Cardiac muscle cell (in vitro differentiated cells and primary cell): Measurements from ENCODE around the gene PLAAT5. TPM values are rescaled to one million over a fixed set of nuclear protein-coding genes. Genes with fewer than 3 reads are reported as not detected.

ENCODE experiments used
- DNase-seq, 2 donors: peaks; one replicate each; pipeline versions ENCODE4 v3.0.0 to v3.0.0-alpha.2; 2010 to 2017; ENCODE audit warnings: low read depth in 1 of 2, low spot score in 1 of 2
- H3K27ac ChIP-seq: fragments of 200-600 bp; sonication (generic); 2 replicates; pipeline ENCODE4 v1.5.1; 2016
- H3K27me3 ChIP-seq: fragments of 200-600 bp; sonication (generic); 2 replicates; pipeline ENCODE4 v1.6.0; 2016; ENCODE audit warnings: control low read depth
- H3K36me3 ChIP-seq: fragments of 200-600 bp; sonication (generic); 2 replicates; pipeline ENCODE4 v1.5.1; 2016; ENCODE audit warnings: control low read depth
- H3K4me1 ChIP-seq: fragments of 200-600 bp; sonication (generic); 2 replicates; pipeline ENCODE4 v1.8.1; 2017; ENCODE audit warnings: low read depth, mild to moderate bottlenecking, mixed run types
- H3K4me3 ChIP-seq: fragments of 200-600 bp; sonication (generic); 2 replicates; pipeline ENCODE4 v1.5.1; 2016; ENCODE audit warnings: mild to moderate bottlenecking
- H3K9me3 ChIP-seq: fragments of 200-600 bp; sonication (generic); 2 replicates; pipeline ENCODE4 v1.5.1; 2017; ENCODE audit warnings: low read depth, mild to moderate bottlenecking, control low read depth
- polyA plus RNA-seq: library from polyadenylated mRNA; unstranded; fragments of >200 nt; fragmentation: Nextera tagmentation; extraction: Ambion mirVana; gene quantifications from 2 replicates; pipeline ENCODE4 v1.2.1, GENCODE V29; 2016
- total RNA-seq: library from RNA; depleted of rRNA; stranded (reverse); fragments of >200 nt; gene quantifications from 2 replicates; pipeline ENCODE4 v1.2.3, GENCODE V29; 2016
- TF ChIP-seq, protein P1 (sequence below): IDR thresholded peaks from 2 replicates; pipeline ENCODE4 v1.5.1; 2012; ENCODE audit warnings: low read depth, mild to moderate bottlenecking, low read length

The PLAAT5 gene
- total and polyA plus RNA-seq, 2 experiments from 2014 or later, result 0.06 TPM; not detected in 1

DNA sequence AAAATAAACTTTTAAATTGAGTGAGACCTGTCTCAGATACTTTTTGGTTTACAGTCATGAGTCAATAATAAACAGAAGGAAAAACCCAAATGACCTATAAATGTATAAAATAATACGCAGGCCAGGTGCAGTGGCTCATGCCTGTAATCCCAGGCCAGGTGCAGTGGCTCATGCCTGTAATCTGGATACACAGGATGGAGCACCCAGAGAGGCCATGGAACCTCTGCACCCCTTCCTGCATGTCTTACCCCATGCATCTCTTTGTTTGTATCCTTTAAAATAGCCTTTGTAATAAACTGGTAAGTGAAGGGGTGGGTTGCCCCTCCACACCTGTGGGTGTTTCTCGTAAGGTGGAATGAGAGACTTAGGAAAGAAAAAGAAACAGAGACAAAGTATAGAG lies 36.7 kb upstream of the PLAAT5 start:
- peaks cover 3% of the 10 kb centered on the region for H3K27me3 ChIP-seq
- H3K4me3 ChIP-seq, result no peak overlapping the region
- TF ChIP-seq, protein P1, sequence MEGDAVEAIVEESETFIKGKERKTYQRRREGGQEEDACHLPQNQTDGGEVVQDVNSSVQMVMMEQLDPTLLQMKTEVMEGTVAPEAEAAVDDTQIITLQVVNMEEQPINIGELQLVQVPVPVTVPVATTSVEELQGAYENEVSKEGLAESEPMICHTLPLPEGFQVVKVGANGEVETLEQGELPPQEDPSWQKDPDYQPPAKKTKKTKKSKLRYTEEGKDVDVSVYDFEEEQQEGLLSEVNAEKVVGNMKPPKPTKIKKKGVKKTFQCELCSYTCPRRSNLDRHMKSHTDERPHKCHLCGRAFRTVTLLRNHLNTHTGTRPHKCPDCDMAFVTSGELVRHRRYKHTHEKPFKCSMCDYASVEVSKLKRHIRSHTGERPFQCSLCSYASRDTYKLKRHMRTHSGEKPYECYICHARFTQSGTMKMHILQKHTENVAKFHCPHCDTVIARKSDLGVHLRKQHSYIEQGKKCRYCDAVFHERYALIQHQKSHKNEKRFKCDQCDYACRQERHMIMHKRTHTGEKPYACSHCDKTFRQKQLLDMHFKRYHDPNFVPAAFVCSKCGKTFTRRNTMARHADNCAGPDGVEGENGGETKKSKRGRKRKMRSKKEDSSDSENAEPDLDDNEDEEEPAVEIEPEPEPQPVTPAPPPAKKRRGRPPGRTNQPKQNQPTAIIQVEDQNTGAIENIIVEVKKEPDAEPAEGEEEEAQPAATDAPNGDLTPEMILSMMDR, result no peak
- no peaks in the 10 kb centered on the region for H3K4me1 ChIP-seq
- H3K36me3 ChIP-seq, result no peaks in the 10 kb centered on the region
- no peak overlapping the region for H3K27ac ChIP-seq
- H3K9me3 ChIP-seq, result no peaks in the 10 kb centered on the region
- DNase-seq, result no peak

DNA sequence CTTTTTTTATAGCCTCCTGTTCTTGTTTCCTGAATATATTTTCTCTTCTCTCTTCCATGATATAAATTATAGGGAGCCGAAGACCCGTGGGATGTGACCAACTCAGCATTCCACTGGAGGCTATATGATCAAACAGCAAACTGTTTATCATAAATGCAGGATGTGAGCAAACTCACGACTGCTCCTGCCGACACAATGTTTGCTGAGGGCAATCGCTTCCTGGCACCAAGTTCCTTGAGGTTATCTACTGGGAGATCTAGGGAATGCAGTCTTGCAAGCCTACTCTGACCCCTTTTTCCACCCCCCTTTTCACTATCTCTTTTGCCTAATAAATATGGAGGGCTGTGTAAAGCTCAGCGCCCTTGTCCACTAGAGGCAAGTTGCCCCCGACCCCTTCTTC lies 32.2 kb upstream of the PLAAT5 start:
- H3K4me3 ChIP-seq, result no peak overlapping the region
- TF ChIP-seq, protein P1, result no peak
- no peak overlapping the region for H3K27ac ChIP-seq
- H3K4me1 ChIP-seq, result no peaks in the 10 kb centered on the region
- H3K9me3 ChIP-seq, result no peaks in the 10 kb centered on the region
- no peaks in the 10 kb centered on the region for H3K27me3 ChIP-seq
- H3K36me3 ChIP-seq, result no peaks in the 10 kb centered on the region
- no peak for DNase-seq

DNA sequence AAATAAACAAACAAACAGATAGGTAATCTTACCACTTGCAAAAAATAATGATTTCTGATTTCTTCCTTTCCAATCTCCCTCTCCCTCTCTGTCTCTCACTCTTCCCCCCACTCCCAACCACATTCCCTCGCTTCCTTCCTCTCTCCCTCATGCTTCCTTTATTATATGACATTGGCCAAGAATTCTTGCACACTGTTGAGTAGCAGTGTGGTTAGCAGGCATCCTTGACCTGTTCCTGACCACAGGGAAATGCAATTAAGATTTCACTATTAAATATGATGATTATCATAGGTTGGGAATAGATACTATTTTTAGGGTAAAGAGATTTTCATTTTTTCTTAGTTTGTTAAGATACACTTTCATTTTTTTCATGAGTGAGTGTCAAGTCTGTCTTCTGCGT lies 30.9 kb upstream of the PLAAT5 start:
- H3K9me3 ChIP-seq, result no peaks in the 10 kb centered on the region
- no peaks in the 10 kb centered on the region for H3K27me3 ChIP-seq
- no peak overlapping the region for H3K4me3 ChIP-seq
- H3K36me3 ChIP-seq, result no peaks in the 10 kb centered on the region
- H3K4me1 ChIP-seq, result no peaks in the 10 kb centered on the region
- H3K27ac ChIP-seq, result no peak overlapping the region
- TF ChIP-seq, protein P1, result no peak
- peak in 1 of 2 donors; percentile 49 for DNase-seq

DNA sequence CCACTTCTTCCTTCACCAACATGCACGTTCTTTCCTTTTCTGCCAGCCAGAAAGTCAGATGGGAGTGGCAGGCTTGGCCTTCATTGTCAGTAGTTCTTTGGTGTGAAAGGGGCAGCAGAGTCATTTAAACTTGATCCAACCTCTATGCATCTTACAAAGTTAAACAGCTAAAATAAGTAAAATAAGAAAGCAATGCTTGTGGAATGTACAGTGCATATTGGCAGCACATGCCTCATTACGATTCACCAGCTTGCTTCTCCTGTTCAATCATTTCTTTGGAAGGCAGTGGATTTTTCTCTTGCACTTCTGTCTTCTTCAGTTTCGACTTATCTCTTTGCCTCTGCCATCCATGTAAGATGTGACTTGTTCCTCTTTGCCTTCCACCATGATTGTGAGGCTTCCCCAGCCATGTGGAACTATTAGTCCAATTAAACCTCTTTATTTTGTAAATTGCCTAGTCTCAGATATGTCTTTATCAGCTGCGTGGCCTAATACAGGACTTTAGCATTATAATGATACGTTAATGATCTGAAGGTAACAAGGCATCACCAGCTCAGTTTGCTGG lies 29.7 kb upstream of the PLAAT5 start:
- no peaks in the 10 kb centered on the region for H3K9me3 ChIP-seq
- no peaks in the 10 kb centered on the region for H3K27me3 ChIP-seq
- no peaks in the 10 kb centered on the region for H3K4me1 ChIP-seq
- no peak overlapping the region for H3K4me3 ChIP-seq
- H3K36me3 ChIP-seq, result no peaks in the 10 kb centered on the region
- TF ChIP-seq, protein P1, result no peak
- DNase-seq, result no peak
- H3K27ac ChIP-seq, result no peak overlapping the region

DNA sequence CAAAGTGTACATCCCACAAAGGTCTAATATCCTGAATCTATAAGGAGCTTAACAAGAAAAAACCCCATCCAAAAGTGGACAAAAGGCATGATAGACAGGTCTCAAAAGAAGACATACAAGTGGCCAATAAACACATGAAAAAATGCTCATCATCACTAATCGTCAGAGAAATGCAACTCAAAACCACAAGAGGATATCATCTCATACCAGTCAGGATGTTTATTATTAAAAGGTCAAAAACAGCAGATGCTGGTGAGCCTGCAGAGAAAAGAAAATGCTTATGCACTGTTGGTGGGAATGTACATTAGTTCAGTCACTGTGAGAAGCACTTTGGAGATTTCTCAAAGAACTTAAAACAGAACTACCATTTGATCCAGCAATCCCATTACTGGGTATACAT lies 27.6 kb upstream of the PLAAT5 start:
- no peaks in the 10 kb centered on the region for H3K36me3 ChIP-seq

More for the DNA sequence above, 27.6 kb upstream of the PLAAT5 start:
- Histone ChIP-seq H3K4me3 (no peak overlapping the region), H3K9me3 (no peaks in the 10 kb centered on the region), H3K27ac (no peak overlapping the region), H3K27me3 (no peaks in the 10 kb centered on the region), H3K4me1 (no peaks in the 10 kb centered on the region)
- TF ChIP-seq, protein P1, result no peak
- peak in 1 of 2 donors; percentile 62 for DNase-seq
